Upper lobe of right lung (tissue), 1 donor: ENCODE results near the gene EIF4E2. TPM values are rescaled to one million over a fixed set of nuclear protein-coding genes. Genes with fewer than 3 reads are reported as not detected.

Experiments
- ATAC-seq: fragments of 200-7000 bp; cut with Tn5 transposase; one replicate; pipeline ENCODE4 v1.9.1; 2020; ENCODE audit warnings: mild to moderate bottlenecking, moderate library complexity
- DNase-seq: peaks from one replicate; pipeline ENCODE4 v3.0.0-alpha.2; 2020
- H3K27ac ChIP-seq: fragments of 200-600 bp; one replicate; pipeline ENCODE4 v1.8.0; 2022
- H3K27me3 ChIP-seq: fragments of 200-600 bp; one replicate; pipeline ENCODE4 v1.8.0; 2022; ENCODE audit warnings: mild to moderate bottlenecking
- H3K36me3 ChIP-seq: fragments of 200-600 bp; one replicate; pipeline ENCODE4 v1.8.0; 2022
- H3K4me1 ChIP-seq: fragments of 200-600 bp; one replicate; pipeline ENCODE4 v1.8.0; 2022
- H3K4me3 ChIP-seq: fragments of 200-600 bp; one replicate; pipeline ENCODE4 v1.8.0; 2022; ENCODE audit warnings: mild to moderate bottlenecking
- H3K9me3 ChIP-seq: fragments of 200-600 bp; one replicate; pipeline ENCODE4 v1.8.0; 2022
- intact Hi-C: fragments of 100-400 bp; cut with DNase I; formaldehyde crosslinking; loops from one replicate; pipeline ENCODE4 v1.11.0; 2022
- total RNA-seq: library from RNA; stranded (reverse); fragmentation: NEBNext Ultra II Directional; extraction: Animal tissue kit (Norgen Biotek cat#: 25700); gene quantifications from one replicate; pipeline ENCODE4 v1.2.1, GENCODE V29; 2021
- TF ChIP-seq, protein P1 (sequence below): fragments of 200-600 bp; IDR thresholded peaks from one replicate; pipeline ENCODE4 v1.8.0; 2022; ENCODE audit warnings: antibody characterized with exemption
- donor health status: DM: no; HTN: yes; CAD: no; lungs with severe emphysema.

Gene EIF4E2
- total RNA-seq, 1 donor from 2014 or later: 68.0 TPM

DNA sequence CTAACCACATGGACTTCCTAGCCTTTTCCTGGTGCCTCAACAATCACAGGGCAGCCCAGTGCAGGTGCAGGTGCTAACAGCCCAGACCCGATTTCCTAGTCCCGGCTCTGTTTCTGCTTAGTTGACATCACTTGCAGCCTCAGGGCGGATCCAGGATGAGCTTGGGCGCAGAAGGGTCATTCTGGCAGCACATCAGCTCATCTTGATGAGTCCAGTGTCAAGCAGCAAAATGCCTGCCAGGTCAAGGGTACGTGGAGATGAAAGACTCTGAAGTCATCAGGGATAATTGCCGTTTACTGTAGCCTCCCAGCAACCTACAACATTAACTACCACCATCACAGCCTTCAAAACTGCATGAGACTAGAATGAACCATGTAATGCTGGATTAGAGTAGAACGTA lies 43.5 kb downstream of the EIF4E2 start:
- no peak for DNase-seq
- no peak for ATAC-seq
- TF ChIP-seq, protein P1, sequence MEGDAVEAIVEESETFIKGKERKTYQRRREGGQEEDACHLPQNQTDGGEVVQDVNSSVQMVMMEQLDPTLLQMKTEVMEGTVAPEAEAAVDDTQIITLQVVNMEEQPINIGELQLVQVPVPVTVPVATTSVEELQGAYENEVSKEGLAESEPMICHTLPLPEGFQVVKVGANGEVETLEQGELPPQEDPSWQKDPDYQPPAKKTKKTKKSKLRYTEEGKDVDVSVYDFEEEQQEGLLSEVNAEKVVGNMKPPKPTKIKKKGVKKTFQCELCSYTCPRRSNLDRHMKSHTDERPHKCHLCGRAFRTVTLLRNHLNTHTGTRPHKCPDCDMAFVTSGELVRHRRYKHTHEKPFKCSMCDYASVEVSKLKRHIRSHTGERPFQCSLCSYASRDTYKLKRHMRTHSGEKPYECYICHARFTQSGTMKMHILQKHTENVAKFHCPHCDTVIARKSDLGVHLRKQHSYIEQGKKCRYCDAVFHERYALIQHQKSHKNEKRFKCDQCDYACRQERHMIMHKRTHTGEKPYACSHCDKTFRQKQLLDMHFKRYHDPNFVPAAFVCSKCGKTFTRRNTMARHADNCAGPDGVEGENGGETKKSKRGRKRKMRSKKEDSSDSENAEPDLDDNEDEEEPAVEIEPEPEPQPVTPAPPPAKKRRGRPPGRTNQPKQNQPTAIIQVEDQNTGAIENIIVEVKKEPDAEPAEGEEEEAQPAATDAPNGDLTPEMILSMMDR: no peak
- intact Hi-C loops: no loop called here
- H3K9me3 ChIP-seq: no peaks in the 10 kb centered on the region
- no peak overlapping the region for H3K4me3 ChIP-seq
- H3K27me3 ChIP-seq: no peaks in the 10 kb centered on the region
- no peak overlapping the region for H3K27ac ChIP-seq
- no peaks in the 10 kb centered on the region for H3K4me1 ChIP-seq
- no peaks in the 10 kb centered on the region for H3K36me3 ChIP-seq

DNA sequence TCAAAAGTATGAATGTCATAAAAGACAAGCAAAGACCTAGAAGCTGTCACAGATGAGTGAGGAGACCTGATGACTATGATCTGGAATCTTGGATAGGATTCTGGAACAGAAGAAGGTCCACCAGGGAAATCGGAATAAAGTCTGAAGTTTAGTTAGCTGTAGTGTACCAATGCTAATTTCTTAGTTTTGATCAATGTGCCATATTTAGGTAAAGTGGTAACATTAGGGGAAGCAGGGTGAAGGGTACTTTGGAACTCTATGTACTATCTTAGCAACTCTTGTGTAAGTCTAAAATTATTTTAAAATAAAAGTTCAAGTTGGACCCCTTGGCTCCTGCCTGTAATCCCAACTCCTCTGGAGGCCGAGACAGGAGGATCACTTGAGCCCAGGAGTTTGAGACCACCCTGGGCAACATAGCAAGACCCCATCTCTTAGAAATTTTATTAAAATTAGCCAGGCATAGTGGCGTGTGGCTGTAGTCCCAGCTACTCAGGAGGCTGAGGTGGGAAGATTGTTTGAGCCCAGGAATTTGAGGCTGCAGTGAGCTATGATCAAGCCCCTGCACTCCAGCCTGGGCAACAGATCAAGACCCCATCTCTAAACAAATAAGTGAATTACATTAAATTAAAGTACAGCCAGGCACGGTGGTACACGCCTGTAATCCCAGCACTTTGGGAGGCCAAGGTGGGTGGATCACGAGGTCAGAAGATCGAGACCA lies 47.0 kb downstream of the EIF4E2 start:
- H3K36me3 ChIP-seq: no peaks in the 10 kb centered on the region
- intact Hi-C loops: no loop called here
- TF ChIP-seq, protein P1: no peak
- DNase-seq (no peak), ATAC-seq (no peak)
- no peaks in the 10 kb centered on the region for H3K27me3 ChIP-seq
- H3K4me1 ChIP-seq: no peaks in the 10 kb centered on the region
- no peaks in the 10 kb centered on the region for H3K9me3 ChIP-seq
- no peak overlapping the region for H3K27ac ChIP-seq
- no peak overlapping the region for H3K4me3 ChIP-seq

GRCh38 chr2:232598293-232598692 lies 47.8 kb downstream of the EIF4E2 start:
- intact Hi-C loops: no loop called here
- no peaks in the 10 kb centered on the region for H3K4me1 ChIP-seq
- H3K9me3 ChIP-seq: no peaks in the 10 kb centered on the region
- H3K36me3 ChIP-seq: no peaks in the 10 kb centered on the region
- H3K27me3 ChIP-seq: no peaks in the 10 kb centered on the region
- peak; percentile 30 for DNase-seq
- no peak for ATAC-seq
- TF ChIP-seq, protein P1: no peak
- H3K4me3 ChIP-seq: no peak overlapping the region
- no peak overlapping the region for H3K27ac ChIP-seq

- no peaks in the 10 kb centered on the region for H3K36me3 ChIP-seq
- TF ChIP-seq, protein P1: no peak
- no peaks in the 10 kb centered on the region for H3K27me3 ChIP-seq
- H3K4me3 ChIP-seq: no peak overlapping the region
- no peak for DNase-seq
- ATAC-seq: no peak
- no peak overlapping the region for H3K27ac ChIP-seq
- H3K4me1 ChIP-seq: no peaks in the 10 kb centered on the region
- intact Hi-C loops: no loop called here
- H3K9me3 ChIP-seq: no peaks in the 10 kb centered on the region
Observed at GRCh38 chr2:232600053-232600773, 49.7 kb downstream of the EIF4E2 start.

GRCh38 chr2:232603283-232603682 lies 52.8 kb downstream of the EIF4E2 start:
- no peak for DNase-seq
- H3K4me3 ChIP-seq: no peak overlapping the region
- no peak for ATAC-seq
- TF ChIP-seq, protein P1: no peak
- H3K27ac ChIP-seq: no peak overlapping the region
- no peaks in the 10 kb centered on the region for H3K27me3 ChIP-seq
- intact Hi-C loops: no loop called here
- no peaks in the 10 kb centered on the region for H3K36me3 ChIP-seq
- H3K9me3 ChIP-seq: no peaks in the 10 kb centered on the region
- H3K4me1 ChIP-seq: peaks cover 4% of the 10 kb centered on the region
